Muscle of leg (tissue), 11 donors: ENCODE data around the gene GOT2. TPM values are rescaled to one million over a fixed set of nuclear protein-coding genes. Genes with fewer than 3 reads are reported as not detected.
"Not testable (repeated sequence)": the region's sequence is repeated elsewhere in the genome, so short reads cannot be mapped to it uniquely, and the experiment has no call there.

Source experiments
- DNase-seq: peaks from one replicate; pipeline ENCODE4 v3.0.0; 2013
- H3K27ac ChIP-seq: one replicate; pipeline ENCODE4 v1.5.1; 2013; ENCODE audit warnings: mild to moderate bottlenecking, low read length, control low read depth
- H3K27me3 ChIP-seq: one replicate; pipeline ENCODE4 v1.6.1; 2013; ENCODE audit warnings: low read length; ENCODE audit not compliant: control insufficient read depth, insufficient read depth
- H3K36me3 ChIP-seq: one replicate; pipeline ENCODE4 v1.6.1; 2013; ENCODE audit warnings: low read length; ENCODE audit not compliant: control insufficient read depth, insufficient read depth
- H3K4me1 ChIP-seq: one replicate; pipeline ENCODE4 v1.6.1; 2013; ENCODE audit warnings: low read length; ENCODE audit not compliant: control insufficient read depth, insufficient read depth
- H3K4me3 ChIP-seq: one replicate; pipeline ENCODE4 v1.5.1; 2013; ENCODE audit warnings: low read length, control low read depth
- H3K9me3 ChIP-seq: replicated peaks from 2 replicates; pipeline ENCODE4 v1.6.1; 2013; ENCODE audit warnings: low read depth, low read length; ENCODE audit not compliant: control insufficient read depth
- WGBS: methylation state at CpG from one replicate; pipeline ENCODE4 v1.1.5; 2013; ENCODE audit warnings: missing lambda C conversion rate; ENCODE audit not compliant: insufficient coverage; 5-methylcytosine and 5-hydroxymethylcytosine counted together
- polyA plus RNA-seq, 8 donors: library from polyadenylated mRNA; unstranded; fragments of 120-200 nt; gene quantifications; one replicate each; pipeline versions ENCODE4 v1.2.1 to v1.2.3, GENCODE V29; 2013; ENCODE audit warnings: inconsistent platforms in 1 of 8, low replicate concordance in 1 of 8; ENCODE audit not compliant: insufficient read length in 8 of 8, insufficient read depth in 1 of 8
- total RNA-seq: library from RNA; stranded (reverse); fragments of 120-200 nt; gene quantifications from one replicate; pipeline ENCODE4 v1.2.4, GENCODE V29; 2013

Gene GOT2
- total and polyA plus RNA-seq, 9 donors, result 33.5 to 56.1 (median 53.4) TPM

GRCh38 chr16:58727028-58727781 lies 6.9 kb downstream of the GOT2 start:
- H3K9me3 ChIP-seq, result no peaks in the 10 kb centered on the region
- no peaks in the 10 kb centered on the region for H3K27me3 ChIP-seq
- H3K27ac ChIP-seq, result no peak overlapping the region
- peaks cover 3% of the 10 kb centered on the region for H3K4me1 ChIP-seq
- peaks cover 4% of the 10 kb centered on the region for H3K36me3 ChIP-seq
- H3K4me3 ChIP-seq, result no peak overlapping the region
- WGBS, result 92% methylated on average over 6 of the region's 9 CpGs
- DNase-seq, result no peak

GRCh38 chr16:58723109-58723508 lies 11.0 kb downstream of the GOT2 start:
- Histone ChIP-seq H3K27ac (no peak overlapping the region), H3K4me1 (no peaks in the 10 kb centered on the region), H3K27me3 (no peaks in the 10 kb centered on the region), H3K4me3 (no peak overlapping the region), H3K36me3 (peaks cover 24% of the 10 kb centered on the region), H3K9me3 (no peaks in the 10 kb centered on the region)
- DNase-seq, result no peak
- no CpG with 5 or more reads among the region's 3 CpGs for WGBS

DNA sequence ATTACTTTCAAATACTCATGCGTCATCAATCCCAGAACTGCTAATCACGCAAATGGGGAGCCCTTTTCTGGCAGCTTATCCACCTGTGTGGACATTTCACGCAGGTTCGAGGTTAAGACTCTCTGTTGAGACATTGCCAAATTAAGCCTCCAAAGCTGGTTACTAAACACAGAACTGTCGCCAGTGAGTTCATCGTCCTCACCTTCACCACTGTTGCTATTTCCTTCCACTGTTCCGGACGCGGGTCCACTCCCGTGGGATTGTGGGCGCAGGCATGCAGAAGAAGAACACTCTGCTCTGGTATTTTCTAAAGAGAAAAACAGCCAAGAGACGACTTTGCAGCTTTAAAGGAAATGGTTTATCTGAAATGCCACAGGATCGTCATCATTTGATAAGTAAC lies 16.1 kb downstream of the GOT2 start:
- peaks cover 50% of the 10 kb centered on the region for H3K36me3 ChIP-seq
- H3K27ac ChIP-seq, result no peak overlapping the region
- H3K4me1 ChIP-seq, result no peaks in the 10 kb centered on the region
- no peaks in the 10 kb centered on the region for H3K27me3 ChIP-seq
- H3K4me3 ChIP-seq, result no peak overlapping the region
- no peaks in the 10 kb centered on the region for H3K9me3 ChIP-seq
- no peak for DNase-seq
- 91% methylated on average over 11 of the region's 13 CpGs for WGBS

GRCh38 chr16:58716468-58716867 lies 17.6 kb downstream of the GOT2 start:
- WGBS, result no CpG with 5 or more reads among the region's 8 CpGs
- H3K4me3 ChIP-seq, result no peak overlapping the region
- H3K27me3 ChIP-seq, result no peaks in the 10 kb centered on the region
- H3K9me3 ChIP-seq, result no peaks in the 10 kb centered on the region
- no peaks in the 10 kb centered on the region for H3K4me1 ChIP-seq
- peaks cover 49% of the 10 kb centered on the region for H3K36me3 ChIP-seq
- H3K27ac ChIP-seq, result no peak overlapping the region
- DNase-seq, result no peak

GRCh38 chr16:58713742-58714141 lies 20.4 kb downstream of the GOT2 start:
- Histone ChIP-seq H3K4me3 (no peak overlapping the region), H3K9me3 (no peaks in the 10 kb centered on the region), H3K27ac (no peak overlapping the region), H3K4me1 (no peaks in the 10 kb centered on the region), H3K36me3 (peaks cover 50% of the 10 kb centered on the region), H3K27me3 (no peaks in the 10 kb centered on the region)
- DNase-seq, result no peak
- WGBS, result no CpG with 5 or more reads among the region's 1 CpG

GRCh38 chr16:58709333-58709732 lies 24.8 kb downstream of the GOT2 start:
- Histone ChIP-seq H3K9me3 (no peaks in the 10 kb centered on the region), H3K27me3 (no peaks in the 10 kb centered on the region), H3K4me1 (no peaks in the 10 kb centered on the region), H3K36me3 (peaks cover 41% of the 10 kb centered on the region), H3K27ac (no peak overlapping the region), H3K4me3 (no peak overlapping the region)
- DNase-seq, result no peak
- 88% methylated on average over 4 of the region's 7 CpGs for WGBS

DNA sequence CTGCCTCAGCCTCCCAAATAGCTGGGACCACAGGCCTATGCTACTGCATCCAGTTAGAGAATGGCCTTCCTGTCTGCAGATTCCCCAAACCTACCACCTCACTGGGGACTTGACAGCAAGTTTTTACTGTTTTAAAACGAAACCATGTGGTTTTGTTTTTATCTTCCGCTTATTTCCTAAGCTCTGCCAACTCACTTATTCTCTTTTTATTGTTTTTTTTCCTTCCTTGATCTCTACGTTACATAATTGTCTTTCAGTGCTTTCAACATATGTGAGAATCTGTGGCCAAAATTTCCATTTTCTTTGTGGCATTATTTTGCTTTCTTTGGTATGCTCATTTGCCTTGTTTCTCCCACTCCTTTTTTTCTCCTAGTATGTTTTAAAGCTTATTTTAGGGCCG lies 35.0 kb downstream of the GOT2 start:
- Histone ChIP-seq H3K4me3 (no peak overlapping the region), H3K36me3 (no peaks in the 10 kb centered on the region), H3K9me3 (no peaks in the 10 kb centered on the region), H3K27ac (no peak overlapping the region), H3K27me3 (no peaks in the 10 kb centered on the region), H3K4me1 (no peaks in the 10 kb centered on the region)
- 20% methylated on average over 1 of the region's 4 CpGs for WGBS
- no peak for DNase-seq

- no peak overlapping the region for H3K27ac ChIP-seq
- no peaks in the 10 kb centered on the region for H3K36me3 ChIP-seq
- H3K9me3 ChIP-seq, result no peaks in the 10 kb centered on the region
- no peaks in the 10 kb centered on the region for H3K27me3 ChIP-seq
- H3K4me1 ChIP-seq, result no peaks in the 10 kb centered on the region
- 50% methylated on average over 1 of the region's 1 CpG for WGBS
- H3K4me3 ChIP-seq, result no peak overlapping the region
- DNase-seq, result no peak
Measured at GRCh38 chr16:58695368-58695767, 38.7 kb downstream of the GOT2 start.

DNA sequence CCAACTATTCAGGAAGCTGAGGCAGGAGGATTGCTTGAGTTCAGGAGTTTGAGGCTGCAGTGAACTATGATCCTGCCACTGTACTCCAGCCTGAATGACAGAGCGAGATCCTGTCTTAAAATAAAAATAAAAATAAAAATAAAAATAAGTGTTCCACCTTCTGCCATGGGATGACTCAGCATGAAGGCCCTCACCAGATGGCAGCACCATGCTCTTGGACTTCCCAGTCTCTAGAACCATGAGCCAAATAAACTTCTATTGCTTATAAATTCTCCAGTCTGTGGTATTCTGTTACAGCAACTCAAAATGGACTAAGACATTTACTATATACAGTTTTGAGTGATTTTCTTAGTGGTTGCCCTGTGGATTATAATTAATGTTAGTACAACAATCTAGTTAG lies 41.7 kb downstream of the GOT2 start:
- no peak for DNase-seq
- Histone ChIP-seq H3K4me3 (no peak overlapping the region), H3K36me3 (no peaks in the 10 kb centered on the region), H3K27ac (no peak overlapping the region), H3K27me3 (no peaks in the 10 kb centered on the region), H3K4me1 (no peaks in the 10 kb centered on the region), H3K9me3 (no peaks in the 10 kb centered on the region)
- no CpG with 5 or more reads among the region's 1 CpG for WGBS

GRCh38 chr16:58686985-58687706 lies 47.0 kb downstream of the GOT2 start:
- H3K4me3 ChIP-seq, H3K27ac ChIP-seq, DNase-seq, H3K27me3 ChIP-seq, H3K9me3 ChIP-seq, H3K36me3 ChIP-seq: not testable (repeated sequence)
- WGBS, result 74% methylated on average over 5 of the region's 8 CpGs
- peaks cover 17% of the 10 kb centered on the region for H3K4me1 ChIP-seq
